ENCODE data around the gene TSSK2.

Gene TSSK2

GRCh38 chr22:19124377-19124776, 6.7 kb upstream of the TSSK2 start:
- no peak overlapping the region for H3K4me3 ChIP-seq (ENCODE audit: low read depth, low read length)
- TF ChIP-seq CTCF (IDR thresholded peaks at IDR 0.05; ENCODE audit: control insufficient read depth, extremely low read depth, insufficient read depth), result no peak
- DNase-seq (ENCODE audit: low read depth), result no peak

GRCh38 chr22:19125011-19125410, 6.1 kb upstream of the TSSK2 start:
- H3K4me3 ChIP-seq (ENCODE audit: low read depth, low read length), result no peak overlapping the region
- DNase-seq (ENCODE audit: low read depth), result no peak
- TF ChIP-seq CTCF (IDR thresholded peaks at IDR 0.05; ENCODE audit: control insufficient read depth, extremely low read depth, insufficient read depth), result no peak

GRCh38 chr22:19125474-19126308, 5.4 kb upstream of the TSSK2 start:
- DNase-seq (ENCODE audit: low read depth), result no peak
- TF ChIP-seq CTCF (IDR thresholded peaks at IDR 0.05; ENCODE audit: control insufficient read depth, extremely low read depth, insufficient read depth), result no peak
- no peak overlapping the region for H3K4me3 ChIP-seq (ENCODE audit: low read depth, low read length)

GRCh38 chr22:19126309-19127273, 4.5 kb upstream of the TSSK2 start:
- H3K4me3 ChIP-seq (ENCODE audit: low read depth, low read length), result no peak overlapping the region
- no peak for DNase-seq (ENCODE audit: low read depth)
- TF ChIP-seq CTCF (IDR thresholded peaks at IDR 0.05; ENCODE audit: control insufficient read depth, extremely low read depth, insufficient read depth), result no peak

GRCh38 chr22:19127329-19128008, 3.6 kb upstream of the TSSK2 start:
- DNase-seq (ENCODE audit: low read depth), result no peak
- TF ChIP-seq CTCF (IDR thresholded peaks at IDR 0.05; ENCODE audit: control insufficient read depth, extremely low read depth, insufficient read depth), result no peak
- H3K4me3 ChIP-seq (ENCODE audit: low read depth, low read length), result no peak overlapping the region

- DNase-seq (ENCODE audit: low read depth), result no peak
Observed at GRCh38 chr22:19128009-19128401, 3.1 kb upstream of the TSSK2 start.

More at GRCh38 chr22:19128009-19128401, 3.1 kb upstream of the TSSK2 start:
- no peak for TF ChIP-seq CTCF (IDR thresholded peaks at IDR 0.05; ENCODE audit: control insufficient read depth, extremely low read depth, insufficient read depth)
- H3K4me3 ChIP-seq (ENCODE audit: low read depth, low read length), result no peak overlapping the region
